Measurements from ENCODE around the gene SHROOM4.

DNA sequence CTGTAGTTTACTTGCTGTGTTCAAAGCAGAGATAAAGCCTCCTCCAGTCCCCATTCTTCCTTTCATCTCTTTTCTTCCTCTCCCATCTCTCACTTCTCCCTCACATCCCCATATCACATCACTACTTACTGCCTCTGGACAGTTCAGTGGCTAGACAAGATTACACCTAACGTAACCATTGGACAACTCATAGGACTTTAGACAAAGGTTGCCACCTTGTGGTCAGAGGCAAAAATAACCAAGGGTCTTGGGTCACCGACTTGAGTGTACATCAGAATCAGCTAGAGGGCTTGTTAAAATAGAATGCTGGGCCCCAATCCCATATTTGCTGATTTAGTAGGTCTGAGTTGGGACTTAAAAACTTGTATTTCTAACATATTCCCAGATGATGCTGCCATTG, 234.0 kb downstream of the SHROOM4 start:
- TF ChIP-seq, protein P1, sequence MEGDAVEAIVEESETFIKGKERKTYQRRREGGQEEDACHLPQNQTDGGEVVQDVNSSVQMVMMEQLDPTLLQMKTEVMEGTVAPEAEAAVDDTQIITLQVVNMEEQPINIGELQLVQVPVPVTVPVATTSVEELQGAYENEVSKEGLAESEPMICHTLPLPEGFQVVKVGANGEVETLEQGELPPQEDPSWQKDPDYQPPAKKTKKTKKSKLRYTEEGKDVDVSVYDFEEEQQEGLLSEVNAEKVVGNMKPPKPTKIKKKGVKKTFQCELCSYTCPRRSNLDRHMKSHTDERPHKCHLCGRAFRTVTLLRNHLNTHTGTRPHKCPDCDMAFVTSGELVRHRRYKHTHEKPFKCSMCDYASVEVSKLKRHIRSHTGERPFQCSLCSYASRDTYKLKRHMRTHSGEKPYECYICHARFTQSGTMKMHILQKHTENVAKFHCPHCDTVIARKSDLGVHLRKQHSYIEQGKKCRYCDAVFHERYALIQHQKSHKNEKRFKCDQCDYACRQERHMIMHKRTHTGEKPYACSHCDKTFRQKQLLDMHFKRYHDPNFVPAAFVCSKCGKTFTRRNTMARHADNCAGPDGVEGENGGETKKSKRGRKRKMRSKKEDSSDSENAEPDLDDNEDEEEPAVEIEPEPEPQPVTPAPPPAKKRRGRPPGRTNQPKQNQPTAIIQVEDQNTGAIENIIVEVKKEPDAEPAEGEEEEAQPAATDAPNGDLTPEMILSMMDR (IDR thresholded peaks at IDR 0.05): peak in 4 of 5 experiments; percentile 29 to 50 (median 32)
- no peak for TF ChIP-seq POLR2A (IDR thresholded peaks at IDR 0.05)
